ENCODE results near the gene SYNE2.

The SYNE2 gene

DNA sequence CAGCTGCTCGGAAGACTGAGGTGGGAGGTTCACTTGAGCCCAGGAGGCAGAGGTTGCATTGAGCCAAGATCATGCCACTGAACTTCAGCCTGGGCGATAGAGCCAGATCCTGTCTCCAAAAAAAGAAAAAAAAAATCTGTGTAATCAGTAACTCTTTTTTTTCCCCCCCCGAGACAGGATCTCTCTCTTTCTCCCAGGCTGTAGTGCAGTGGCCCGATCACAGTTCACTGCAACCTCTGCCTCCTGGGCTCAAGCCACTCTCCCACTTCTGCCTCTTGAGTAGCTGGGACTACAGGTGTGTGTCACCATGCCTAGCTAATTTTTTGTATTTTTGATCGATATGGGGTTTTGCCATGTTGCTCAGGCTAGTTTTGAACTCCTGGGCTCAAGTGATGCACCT is 113.6 kb downstream of the SYNE2 start:
- no peak overlapping the region for H3K27ac ChIP-seq
- no peak for TF ChIP-seq CTCF (conservative IDR thresholded peaks at IDR 0.05)

DNA sequence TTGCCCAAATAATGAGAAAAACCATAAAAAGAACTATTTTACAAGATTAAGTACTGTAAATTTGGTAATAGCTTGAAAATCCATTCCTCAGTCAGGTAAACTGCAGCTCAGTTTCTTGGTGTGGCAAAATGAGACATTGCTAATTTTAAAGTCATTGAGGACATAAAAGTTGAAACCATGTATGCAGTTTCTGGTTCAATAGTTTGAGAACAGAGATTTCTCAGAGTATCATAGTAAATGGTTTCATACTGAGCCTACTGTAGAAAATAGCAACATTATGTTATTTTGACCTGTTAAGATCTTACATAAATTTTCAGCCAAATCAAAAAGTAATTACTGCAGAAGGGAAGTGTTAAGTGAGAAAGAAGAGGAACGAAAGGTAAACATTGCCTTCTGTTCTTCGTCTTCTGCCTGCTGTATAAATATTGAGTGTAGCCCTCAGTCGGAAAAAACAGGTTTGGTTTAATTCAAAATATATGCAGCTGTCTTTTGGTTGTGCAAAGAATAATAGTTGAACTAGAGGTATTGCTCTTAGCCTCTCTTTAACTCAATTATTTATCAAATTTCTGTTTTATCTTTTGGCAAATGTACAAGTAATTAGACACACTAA is 119.6 kb downstream of the SYNE2 start:
- H3K27ac ChIP-seq = no peak overlapping the region
- TF ChIP-seq CTCF (conservative IDR thresholded peaks at IDR 0.05) = no peak

- H3K27ac ChIP-seq = no peak overlapping the region
- TF ChIP-seq CTCF (conservative IDR thresholded peaks at IDR 0.05) = no peak
Measured at GRCh38 chr14:63974176-63974575, 121.4 kb downstream of the SYNE2 start.

DNA sequence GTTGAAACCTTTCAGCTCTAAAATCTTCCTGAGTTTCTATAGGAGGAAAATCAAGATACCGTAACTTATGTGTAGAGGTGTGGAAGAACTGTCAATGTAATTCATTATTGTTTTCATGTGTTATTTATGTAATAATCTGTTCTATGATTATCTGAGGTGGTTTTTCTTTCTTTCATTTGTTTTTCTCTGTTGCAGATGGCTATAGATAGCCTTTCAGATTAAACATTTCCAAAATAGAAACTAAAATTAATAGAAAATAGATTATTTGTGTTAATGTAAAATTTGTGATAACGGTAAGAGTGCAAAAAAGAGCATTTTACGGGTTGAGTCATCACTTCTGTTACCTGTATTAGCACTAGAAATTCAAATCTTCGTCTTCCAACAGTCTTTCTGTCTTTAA is 128.8 kb downstream of the SYNE2 start:
- no peak for TF ChIP-seq CTCF (conservative IDR thresholded peaks at IDR 0.05)
- no peak overlapping the region for H3K27ac ChIP-seq

DNA sequence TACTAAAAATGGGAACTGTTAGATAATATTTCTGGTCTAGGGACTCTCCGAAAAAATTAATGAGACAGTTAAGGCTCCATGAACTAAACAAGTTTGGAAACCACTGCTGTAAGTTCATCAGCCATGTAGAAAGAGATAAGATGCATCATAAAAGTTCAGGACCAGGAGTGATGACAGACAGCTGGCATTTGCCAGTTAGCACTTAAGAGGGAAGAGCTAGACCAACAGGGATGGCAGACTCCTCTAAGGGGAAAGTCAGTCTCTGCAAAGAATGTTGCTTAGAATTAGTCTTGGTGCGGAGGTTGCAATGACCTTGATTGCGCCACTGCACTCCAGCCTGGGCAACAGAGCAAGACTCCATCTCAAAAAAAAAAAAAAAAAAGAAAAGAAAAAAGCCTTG is 129.4 kb downstream of the SYNE2 start:
- TF ChIP-seq CTCF (conservative IDR thresholded peaks at IDR 0.05) = no peak
- no peak overlapping the region for H3K27ac ChIP-seq

DNA sequence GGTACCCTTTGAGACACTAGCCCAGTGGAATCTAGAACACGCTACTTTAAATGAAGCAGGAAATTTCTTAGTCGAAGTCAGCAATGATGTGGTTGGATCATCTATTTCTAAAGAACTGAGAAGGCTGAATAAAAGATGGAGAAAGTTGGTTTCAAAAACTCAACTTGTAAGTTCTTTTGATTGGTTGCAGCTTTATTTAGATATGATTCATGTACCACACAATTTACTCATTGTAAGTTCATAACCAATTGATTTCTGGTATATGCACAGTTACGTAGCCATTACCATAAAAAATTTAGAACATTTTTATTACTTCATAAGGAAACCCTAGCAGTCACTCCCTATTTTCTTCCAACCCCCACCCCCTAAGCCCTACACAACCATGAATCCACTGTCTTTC is 129.8 kb downstream of the SYNE2 start:
- TF ChIP-seq CTCF (conservative IDR thresholded peaks at IDR 0.05) = no peak

GRCh38 chr14:63986789-63987533 is 134.2 kb downstream of the SYNE2 start:
- H3K27ac ChIP-seq = no peak overlapping the region
- TF ChIP-seq CTCF (conservative IDR thresholded peaks at IDR 0.05) = no peak

More for the DNA sequence above, 129.8 kb downstream of the SYNE2 start:
- no peak overlapping the region for H3K27ac ChIP-seq
